H9 (cell line): ENCODE data around the gene BMP5. TPM values are rescaled to one million over a fixed set of nuclear protein-coding genes. Genes with fewer than 3 reads are reported as not detected.

ENCODE experiments used
- DNase-seq: peaks from one replicate; pipeline ENCODE4 v3.0.0-alpha.2; 2017
- H2AFZ ChIP-seq: one replicate; pipeline ENCODE4 v1.6.1; 2013; ENCODE audit warnings: mild to moderate bottlenecking, low read length, control low read depth, moderate library complexity
- H2AK5ac ChIP-seq: 2 replicates; pipeline ENCODE4 v1.6.1; 2013; ENCODE audit warnings: low read length, control low read depth, mixed read lengths; ENCODE audit not compliant: insufficient read length
- H2BK120ac ChIP-seq: one replicate; pipeline ENCODE4 v1.6.1; 2013; ENCODE audit warnings: low read depth, mild to moderate bottlenecking, low read length, control low read depth, inconsistent platforms; ENCODE audit not compliant: poor library complexity, severe bottlenecking
- H2BK12ac ChIP-seq: 2 replicates; pipeline ENCODE4 v1.6.1; 2013; ENCODE audit warnings: low read length, control low read depth, mixed read lengths, low read depth; ENCODE audit not compliant: insufficient read length
- H2BK15ac ChIP-seq: 2 replicates; pipeline ENCODE4 v1.6.1; 2013; ENCODE audit warnings: low read depth, low read length, control low read depth
- H2BK20ac ChIP-seq: one replicate; pipeline ENCODE4 v1.6.1; 2013; ENCODE audit warnings: low read depth, mild to moderate bottlenecking, low read length, control low read depth, inconsistent platforms; ENCODE audit not compliant: poor library complexity, severe bottlenecking
- H2BK5ac ChIP-seq: 2 replicates; pipeline ENCODE4 v1.6.1; 2013; ENCODE audit warnings: low read length, control low read depth, mixed read lengths; ENCODE audit not compliant: insufficient read length
- H3K14ac ChIP-seq: 2 replicates; pipeline ENCODE4 v1.6.1; 2013; ENCODE audit warnings: low read length, control low read depth; ENCODE audit not compliant: insufficient read depth
- H3K18ac ChIP-seq: 2 replicates; pipeline ENCODE4 v1.6.1; 2013; ENCODE audit warnings: low read depth, mild to moderate bottlenecking, mixed read lengths, low read length, control low read depth; ENCODE audit not compliant: insufficient read length
- H3K23ac ChIP-seq: 2 replicates; pipeline ENCODE4 v1.6.1; 2013; ENCODE audit warnings: low read length, control low read depth, mixed read lengths, low read depth; ENCODE audit not compliant: insufficient read length
- H3K23me2 ChIP-seq: 2 replicates; pipeline ENCODE4 v1.6.1; 2013; ENCODE audit warnings: low read depth, mild to moderate bottlenecking, mixed read lengths, low read length, control low read depth; ENCODE audit not compliant: insufficient read length, poor library complexity, severe bottlenecking
- H3K27ac ChIP-seq: 2 replicates; pipeline ENCODE4 v1.5.1; 2013; ENCODE audit warnings: low read length, control low read depth, mixed read lengths, low read depth; ENCODE audit not compliant: insufficient read length
- H3K27me3 ChIP-seq: 2 replicates; pipeline ENCODE4 v1.6.1; 2013; ENCODE audit warnings: low read length, control low read depth, inconsistent platforms; ENCODE audit not compliant: insufficient read depth
- H3K4ac ChIP-seq: 2 replicates; pipeline ENCODE4 v1.6.1; 2013; ENCODE audit warnings: low read depth, mild to moderate bottlenecking, control low read depth, inconsistent platforms, low read length, moderate library complexity
- H3K4me1 ChIP-seq: 2 replicates; pipeline ENCODE4 v1.6.1; 2013; ENCODE audit warnings: low read length, control low read depth, inconsistent platforms; ENCODE audit not compliant: insufficient read depth
- H3K4me2 ChIP-seq: 2 replicates; pipeline ENCODE4 v1.6.1; 2013; ENCODE audit warnings: low read length, control low read depth, mixed read lengths; ENCODE audit not compliant: insufficient read length, insufficient read depth
- H3K56ac ChIP-seq: 2 replicates; pipeline ENCODE4 v1.6.1; 2013; ENCODE audit warnings: low read depth, mild to moderate bottlenecking, mixed read lengths, low read length, control low read depth; ENCODE audit not compliant: insufficient read length
- H3K79me1 ChIP-seq: 2 replicates; pipeline ENCODE4 v1.6.1; 2013; ENCODE audit warnings: low read depth, mild to moderate bottlenecking, moderate library complexity, low read length, control low read depth, inconsistent platforms; ENCODE audit not compliant: insufficient read depth, poor library complexity, severe bottlenecking
- H3K79me2 ChIP-seq: 2 replicates; pipeline ENCODE4 v1.6.1; 2013; ENCODE audit warnings: low read length, control low read depth, inconsistent platforms; ENCODE audit not compliant: insufficient read depth
- H3K9ac ChIP-seq: 2 replicates; pipeline ENCODE4 v1.6.1; 2013; ENCODE audit warnings: low read length, control low read depth, mixed read lengths; ENCODE audit not compliant: insufficient read length; ENCODE audit errors: extremely low read depth
- H3K9me3 ChIP-seq: one replicate; pipeline ENCODE4 v1.6.1; 2013; ENCODE audit warnings: low read depth, low read length, inconsistent platforms; ENCODE audit not compliant: control insufficient read depth
- H3T11ph ChIP-seq: one replicate; pipeline ENCODE4 v1.6.1; 2013; ENCODE audit warnings: mild to moderate bottlenecking, low read length, control low read depth, inconsistent platforms
- H4K20me1 ChIP-seq: one replicate; pipeline ENCODE4 v1.6.1; 2013; ENCODE audit not compliant: control insufficient read depth, insufficient read length, insufficient read depth
- H4K5ac ChIP-seq: 2 replicates; pipeline ENCODE4 v1.6.1; 2013; ENCODE audit warnings: low read depth, mild to moderate bottlenecking, mixed read lengths, low read length, control low read depth; ENCODE audit not compliant: insufficient read length
- H4K8ac ChIP-seq: replicated peaks from 2 replicates; pipeline ENCODE4 v1.6.1; 2013; ENCODE audit warnings: low read length, control low read depth, mixed read lengths, low read depth; ENCODE audit not compliant: insufficient read length
- H4K91ac ChIP-seq: 2 replicates; pipeline ENCODE4 v1.6.1; 2013; ENCODE audit warnings: low read depth, mild to moderate bottlenecking, moderate library complexity, mixed read lengths, low read length, control low read depth; ENCODE audit not compliant: insufficient read length
- H3K27ac Mint-ChIP-seq, 3 experiments: 2 replicates in 2 of 3; 3 replicates in 1 of 3; pipeline ENCODE4 v1.8.0; 2020 to 2021; ENCODE audit warnings: mixed read lengths in 3 of 3, mild to moderate bottlenecking in 1 of 3, moderate library complexity in 1 of 3
- H3K27me3 Mint-ChIP-seq: 2 replicates; pipeline ENCODE4 v1.8.0; 2021; ENCODE audit warnings: low read depth, mild to moderate bottlenecking, moderate library complexity, mixed read lengths
- H3K36me3 Mint-ChIP-seq, 3 experiments: 2 replicates in 2 of 3; 3 replicates in 1 of 3; pipeline ENCODE4 v1.8.0; 2020 to 2021; ENCODE audit warnings: low read depth in 3 of 3, mixed read lengths in 3 of 3; ENCODE audit not compliant: insufficient read depth in 1 of 3
- H3K4me1 Mint-ChIP-seq, 2 experiments: 2 replicates each; pipeline ENCODE4 v1.8.0; 2020; ENCODE audit warnings: mixed read lengths in 2 of 2
- H3K4me3 Mint-ChIP-seq, 2 experiments: 2 replicates in 1 of 2; 3 replicates in 1 of 2; pipeline ENCODE4 v1.8.0; 2020 to 2021; ENCODE audit warnings: mild to moderate bottlenecking in 2 of 2, mixed read lengths in 2 of 2, moderate library complexity in 1 of 2
- H3K9me3 Mint-ChIP-seq, 2 experiments: 2 replicates in 1 of 2; 3 replicates in 1 of 2; pipeline ENCODE4 v1.8.0; 2020; ENCODE audit warnings: mild to moderate bottlenecking in 2 of 2, mixed read lengths in 2 of 2, moderate library complexity in 1 of 2
- total RNA-seq: library from RNA; stranded (reverse); gene quantifications from 2 replicates; pipeline ENCODE4 v1.2.1, GENCODE V29; 2021
- TF ChIP-seq, protein P1 (sequence below): fragments of 200-600 bp; sonication (generic); conservative IDR thresholded peaks from 3 replicates; pipeline ENCODE4 v1.8.0; 2021; ENCODE audit warnings: antibody characterized with exemption, mild to moderate bottlenecking

The BMP5 gene
- total RNA-seq, 1 experiment from 2014 or later = not detected

DNA sequence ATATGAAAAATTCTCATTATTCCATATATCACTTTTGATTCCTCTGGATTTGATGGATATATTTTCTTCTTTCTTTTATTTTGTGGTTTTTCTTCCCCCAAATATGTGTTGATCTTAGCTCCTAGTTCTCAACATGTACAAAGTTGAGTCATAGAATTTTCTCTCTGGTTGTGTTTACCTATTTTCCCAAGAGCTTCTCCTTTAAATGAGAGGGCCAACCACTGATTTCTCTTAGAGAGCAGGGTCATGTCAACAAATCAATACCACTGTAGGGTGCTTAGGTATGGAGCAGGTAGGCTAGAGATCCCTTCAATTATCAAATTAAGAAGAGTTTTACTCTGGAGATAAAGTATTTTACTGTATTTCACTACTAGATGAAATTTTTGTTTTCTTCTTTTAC lies 145.7 kb downstream of the BMP5 start:
- no peaks in the 10 kb centered on the region for H3K4me1 ChIP-seq
- H2BK15ac ChIP-seq = no peak overlapping the region
- H4K20me1 ChIP-seq = no peaks in the 10 kb centered on the region
- no peak overlapping the region for H3K4me2 ChIP-seq
- no peak overlapping the region for H3K14ac ChIP-seq
- no peak overlapping the region for H3K9ac ChIP-seq
- peaks cover 5 to 7% of the 10 kb centered on the region in 2 experiments; a peak in 3 of 5 replicates for H3K9me3 Mint-ChIP-seq
- H3K79me1 ChIP-seq = no peaks in the 10 kb centered on the region
- H3K23me2 ChIP-seq = no peaks in the 10 kb centered on the region
- no peaks in the 10 kb centered on the region for H3K79me2 ChIP-seq
- H3K27ac Mint-ChIP-seq = no peak overlapping the region
- H2AK5ac ChIP-seq = no peak overlapping the region
- no peak overlapping the region for H2BK120ac ChIP-seq
- no peak overlapping the region for H3T11ph ChIP-seq
- H2BK12ac ChIP-seq = no peak overlapping the region
- H3K27me3 ChIP-seq = no peaks in the 10 kb centered on the region
- H4K5ac ChIP-seq = no peak overlapping the region
- H3K9me3 ChIP-seq = no peaks in the 10 kb centered on the region
- no peaks in the 10 kb centered on the region for H3K4me1 Mint-ChIP-seq
- H3K18ac ChIP-seq = no peak overlapping the region
- no peak overlapping the region for H4K8ac ChIP-seq
- H3K27ac ChIP-seq = no peak overlapping the region
- H2BK20ac ChIP-seq = no peak overlapping the region
- no peak overlapping the region for H3K4ac ChIP-seq
- H2BK5ac ChIP-seq = no peak overlapping the region
- peaks cover 0 to 4% (median 0%) of the 10 kb centered on the region in 3 experiments; a peak in 2 of 7 replicates for H3K36me3 Mint-ChIP-seq
- H2AFZ ChIP-seq = no peak overlapping the region
- DNase-seq = no peak
- no peak overlapping the region for H3K56ac ChIP-seq
- TF ChIP-seq, protein P1, sequence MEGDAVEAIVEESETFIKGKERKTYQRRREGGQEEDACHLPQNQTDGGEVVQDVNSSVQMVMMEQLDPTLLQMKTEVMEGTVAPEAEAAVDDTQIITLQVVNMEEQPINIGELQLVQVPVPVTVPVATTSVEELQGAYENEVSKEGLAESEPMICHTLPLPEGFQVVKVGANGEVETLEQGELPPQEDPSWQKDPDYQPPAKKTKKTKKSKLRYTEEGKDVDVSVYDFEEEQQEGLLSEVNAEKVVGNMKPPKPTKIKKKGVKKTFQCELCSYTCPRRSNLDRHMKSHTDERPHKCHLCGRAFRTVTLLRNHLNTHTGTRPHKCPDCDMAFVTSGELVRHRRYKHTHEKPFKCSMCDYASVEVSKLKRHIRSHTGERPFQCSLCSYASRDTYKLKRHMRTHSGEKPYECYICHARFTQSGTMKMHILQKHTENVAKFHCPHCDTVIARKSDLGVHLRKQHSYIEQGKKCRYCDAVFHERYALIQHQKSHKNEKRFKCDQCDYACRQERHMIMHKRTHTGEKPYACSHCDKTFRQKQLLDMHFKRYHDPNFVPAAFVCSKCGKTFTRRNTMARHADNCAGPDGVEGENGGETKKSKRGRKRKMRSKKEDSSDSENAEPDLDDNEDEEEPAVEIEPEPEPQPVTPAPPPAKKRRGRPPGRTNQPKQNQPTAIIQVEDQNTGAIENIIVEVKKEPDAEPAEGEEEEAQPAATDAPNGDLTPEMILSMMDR = no peak
- no peak overlapping the region for H4K91ac ChIP-seq
- H3K23ac ChIP-seq = no peak overlapping the region
- no peaks in the 10 kb centered on the region for H3K27me3 Mint-ChIP-seq
- H3K4me3 Mint-ChIP-seq = no peak overlapping the region
